ENCODE data around the gene PTPRN. TPM values are rescaled to one million over a fixed set of nuclear protein-coding genes. Genes with fewer than 3 reads are reported as not detected.

The PTPRN gene
- total RNA-seq, 4 donors from 2014 or later: 0.12 to 1.0 TPM; not detected in 2

- ATAC-seq (ENCODE audit: low FRiP score): peak; percentile 71
- DNase-seq (ENCODE audit: low spot score): peak; percentile 95
- peak in 2 of 3 donors; percentile 71 to 97 for TF ChIP-seq CTCF (IDR thresholded peaks at IDR 0.05)
Observed at GRCh38 chr2:219298759-219299371, 10.3 kb downstream of the PTPRN start.

GRCh38 chr2:219297766-219298456, 11.3 kb downstream of the PTPRN start:
- no peak for TF ChIP-seq CTCF (IDR thresholded peaks at IDR 0.05)
- DNase-seq (ENCODE audit: low spot score) (no peak), ATAC-seq (ENCODE audit: low FRiP score) (no peak)

DNA sequence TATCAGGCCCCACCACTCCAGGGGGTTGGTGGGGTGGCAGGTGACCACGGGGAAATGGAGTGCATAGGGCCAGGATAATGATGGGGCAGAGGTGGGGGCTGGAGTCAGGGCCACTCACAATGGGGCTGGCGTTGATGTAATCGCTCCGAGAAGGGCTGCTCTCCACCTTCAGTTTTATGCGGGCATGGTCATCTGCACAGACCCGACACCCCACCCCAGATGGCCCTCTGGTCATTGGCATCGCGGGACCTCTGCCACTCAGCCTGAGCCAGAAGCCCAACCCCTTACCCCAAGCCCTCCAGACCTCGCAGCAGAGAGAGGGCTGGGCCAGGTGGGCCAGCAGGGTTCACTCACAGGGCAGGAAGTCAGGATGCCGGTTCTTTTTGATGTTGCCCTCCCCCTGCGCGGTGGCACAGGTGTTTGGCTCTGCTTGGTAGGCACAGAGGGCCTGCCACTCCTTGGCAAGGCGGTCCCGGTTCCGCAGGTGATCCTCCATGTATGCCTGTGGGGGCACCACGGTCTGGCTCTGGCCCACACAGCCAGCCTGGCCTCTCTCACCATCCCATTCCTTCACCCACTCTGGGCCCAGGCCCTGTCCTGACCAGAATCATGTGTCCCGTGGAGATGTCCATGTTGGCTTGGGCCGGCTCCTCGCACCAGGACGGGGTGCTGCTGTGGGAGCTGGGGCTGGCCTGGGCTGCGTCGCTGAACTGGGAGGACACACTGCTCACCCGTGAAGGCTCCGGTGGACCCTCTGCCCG, 12.4 kb downstream of the PTPRN start:
- no peak for ATAC-seq (ENCODE audit: low FRiP score)
- no peak for DNase-seq (ENCODE audit: low spot score)
- no peak for TF ChIP-seq CTCF (IDR thresholded peaks at IDR 0.05)

DNA sequence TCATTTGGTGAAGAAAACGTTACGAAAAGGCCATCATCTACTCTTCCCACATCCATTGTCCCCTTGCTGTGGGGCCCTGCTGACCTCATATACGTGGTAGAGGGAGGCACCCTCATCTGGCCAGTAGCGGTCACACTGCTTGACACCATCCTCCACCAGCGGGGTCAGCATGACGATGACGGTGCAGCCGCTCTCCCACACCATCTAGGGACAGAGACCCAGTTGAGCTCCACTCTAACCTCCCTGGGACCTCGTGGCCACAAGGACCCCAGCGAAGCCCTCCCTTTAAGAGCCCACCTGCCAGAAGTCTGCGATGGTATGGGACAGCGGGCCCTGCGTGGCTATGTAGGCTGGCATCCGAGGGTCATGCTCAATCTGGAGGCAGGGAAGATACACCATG, 13.1 kb downstream of the PTPRN start:
- ATAC-seq (ENCODE audit: low FRiP score): no peak
- no peak for DNase-seq (ENCODE audit: low spot score)
- TF ChIP-seq CTCF (IDR thresholded peaks at IDR 0.05): no peak

DNA sequence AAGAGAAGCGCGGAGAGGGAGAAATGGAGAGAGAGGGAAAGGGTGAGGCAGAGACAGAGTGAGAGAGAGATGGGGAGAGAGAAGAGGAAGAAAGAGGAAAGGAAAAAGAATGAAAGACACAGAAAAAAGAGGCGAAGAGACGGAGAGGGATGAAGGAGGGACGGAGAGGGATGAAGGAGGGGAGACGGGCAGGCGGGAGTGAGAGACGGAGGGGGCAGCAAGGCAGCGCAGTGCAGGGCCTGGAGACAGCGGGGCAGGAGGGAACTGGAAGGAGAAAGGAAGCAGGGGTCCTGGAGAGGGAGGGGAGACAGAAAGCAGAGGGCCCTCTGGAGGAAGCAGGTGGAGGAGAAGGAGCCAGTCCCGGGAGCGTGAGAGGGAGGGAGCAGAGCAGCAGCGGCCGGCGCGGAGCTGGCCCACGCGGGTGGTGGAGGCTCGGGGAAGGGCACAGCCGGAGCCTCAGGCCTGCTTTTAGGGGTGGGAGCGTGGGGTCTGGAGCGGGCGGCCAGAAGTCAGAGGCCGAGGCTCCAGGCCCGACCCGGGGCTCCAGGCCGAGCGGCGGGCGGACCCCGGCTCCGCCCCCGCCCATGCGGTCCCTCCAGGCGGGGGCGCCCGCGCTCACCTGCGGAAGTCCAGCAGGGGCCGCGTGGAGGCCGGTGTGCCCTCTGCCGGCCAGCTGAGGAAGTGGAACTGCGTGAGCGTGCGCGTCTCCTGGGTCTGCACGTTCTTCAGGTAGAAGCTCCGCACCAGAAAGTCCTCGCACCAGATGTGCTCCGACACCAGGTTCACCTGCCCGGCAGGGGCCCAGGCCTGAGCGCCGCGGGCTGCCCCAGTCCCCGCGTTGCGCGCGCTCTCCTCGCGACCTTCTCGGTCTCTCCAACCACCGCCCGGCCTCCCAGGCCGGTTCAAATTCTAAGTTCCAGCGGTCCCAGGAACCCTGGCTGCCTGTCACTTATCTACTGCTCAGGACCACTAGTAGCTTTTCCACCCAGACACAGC, 14.5 kb downstream of the PTPRN start:
- peak; percentile 92 for ATAC-seq (ENCODE audit: low FRiP score)

More for the DNA sequence above, 14.5 kb downstream of the PTPRN start:
- peak; percentile 70 for DNase-seq (ENCODE audit: low spot score)
- TF ChIP-seq CTCF (IDR thresholded peaks at IDR 0.05): peak in 2 of 3 donors; percentile 69 to 98

Measured in omental fat pad (tissue), 4 donors.